Activated CD8-positive, alpha-beta memory T cell treated with anti-CD3 and anti-CD28 coated beads for 24 hours (primary cell): Measurements from ENCODE around the gene EXOC3.

Experiments
- DNase-seq: peaks from one replicate; pipeline ENCODE4 v3.0.0-alpha.2; 2020

The EXOC3 gene

DNA sequence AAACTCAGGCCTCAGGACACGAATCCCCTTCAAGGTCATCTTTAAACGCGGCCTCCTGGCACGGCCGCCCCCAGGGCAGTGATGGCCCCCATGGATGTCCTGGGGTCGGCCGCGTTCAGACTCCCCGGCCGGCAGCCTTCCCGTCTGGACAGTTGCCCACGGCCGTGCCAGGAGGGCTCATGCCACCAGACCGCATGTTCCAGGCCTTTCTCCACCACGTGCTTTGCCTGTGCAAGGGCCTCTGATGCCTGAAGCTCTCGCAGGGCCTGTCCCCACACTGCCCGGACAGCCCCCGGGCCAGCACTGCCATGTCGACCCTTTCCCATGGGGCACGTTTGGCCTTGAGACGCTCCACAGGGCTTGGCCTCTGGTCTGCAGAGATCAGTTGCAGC, 46.7 kb downstream of the EXOC3 start:
- DNase-seq, result no peak

- DNase-seq, result no peak
Observed at GRCh38 chr5:490116-491106, 47.4 kb downstream of the EXOC3 start.

DNA sequence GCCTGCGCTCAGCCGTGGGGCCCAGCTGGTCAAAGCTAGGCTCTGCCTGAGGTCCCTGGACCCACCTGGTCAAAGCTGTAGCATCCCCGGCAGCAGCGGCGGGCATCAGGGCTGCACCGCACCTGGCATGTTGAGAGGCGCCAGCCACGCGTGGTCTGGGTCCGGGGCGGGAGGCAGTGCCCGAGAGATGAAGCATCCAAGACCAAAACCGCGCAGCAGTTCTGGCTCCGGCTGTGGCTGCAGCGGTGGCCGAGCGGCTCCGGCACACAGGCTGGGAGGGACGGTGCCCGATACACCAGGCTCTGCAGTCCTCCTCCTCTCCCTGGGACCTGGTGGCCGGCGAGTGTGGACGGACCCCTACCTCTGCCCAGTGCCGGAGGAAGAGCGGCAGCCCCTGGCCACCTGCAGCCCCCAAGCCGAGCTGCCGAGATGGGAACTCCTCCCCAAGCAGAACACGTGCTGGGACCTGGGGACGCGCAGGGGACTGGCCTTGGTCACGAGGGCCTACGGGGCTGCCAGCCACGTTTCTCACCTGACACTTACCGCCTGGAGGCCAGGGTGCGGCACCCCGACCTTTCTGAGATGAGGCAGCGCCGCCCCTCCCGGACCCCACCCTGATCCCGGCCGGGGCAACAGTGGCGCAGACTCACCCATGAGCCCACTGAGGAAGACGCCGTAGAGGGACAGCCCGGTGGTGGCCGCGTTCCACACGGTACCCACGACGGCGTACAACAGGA, 48.3 kb downstream of the EXOC3 start:
- DNase-seq, result no peak

DNA sequence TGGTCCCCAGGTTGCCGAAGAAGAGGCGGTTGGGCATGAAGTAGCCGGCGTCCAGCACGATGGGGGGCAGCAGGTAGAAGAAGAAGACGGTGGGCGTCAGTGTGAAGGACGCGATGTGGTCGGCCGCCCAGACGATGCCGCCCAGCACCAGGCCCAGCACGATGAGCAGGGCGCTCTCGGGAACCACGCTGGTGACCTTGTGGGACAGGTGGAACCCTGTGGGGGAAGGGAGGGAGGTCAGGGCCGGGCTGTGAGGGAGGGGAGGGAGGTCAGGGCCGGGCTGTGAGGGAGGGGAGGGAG, 48.8 kb downstream of the EXOC3 start:
- DNase-seq, result no peak

GRCh38 chr5:492314-492893, 49.4 kb downstream of the EXOC3 start:
- DNase-seq, result no peak

DNA sequence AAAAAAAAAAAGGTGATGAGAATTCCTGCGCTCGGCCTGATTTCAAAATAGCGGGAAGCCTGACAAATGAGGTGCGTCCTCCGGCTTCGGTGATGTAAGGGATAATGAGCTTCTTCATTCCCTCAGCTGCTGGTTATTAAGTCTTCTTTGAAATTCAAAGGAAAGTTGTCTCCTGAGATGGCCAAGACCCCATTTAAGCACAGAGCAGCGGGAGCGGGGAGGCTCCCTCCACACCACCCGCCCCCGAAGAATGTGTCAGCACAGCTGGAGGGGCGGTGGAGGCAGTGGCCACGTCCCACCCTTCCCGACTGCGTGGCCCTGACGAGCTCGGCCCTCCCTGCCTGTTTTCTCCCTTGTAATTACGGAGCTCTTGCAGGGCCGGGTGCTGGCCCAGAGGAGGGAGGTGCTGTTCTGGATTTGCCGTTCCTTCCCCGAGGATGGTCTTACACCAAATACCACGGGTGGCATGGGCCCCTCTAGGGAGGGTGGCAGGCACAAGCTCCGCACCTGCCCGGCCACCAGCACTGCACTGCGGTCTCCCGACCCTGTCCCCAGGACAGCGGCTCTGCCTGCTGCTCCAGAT, 50.2 kb downstream of the EXOC3 start:
- no peak for DNase-seq

GRCh38 chr5:493758-494157, 50.8 kb downstream of the EXOC3 start:
- no peak for DNase-seq

- DNase-seq, result no peak
Observed at GRCh38 chr5:494667-495255, 51.8 kb downstream of the EXOC3 start.

DNA sequence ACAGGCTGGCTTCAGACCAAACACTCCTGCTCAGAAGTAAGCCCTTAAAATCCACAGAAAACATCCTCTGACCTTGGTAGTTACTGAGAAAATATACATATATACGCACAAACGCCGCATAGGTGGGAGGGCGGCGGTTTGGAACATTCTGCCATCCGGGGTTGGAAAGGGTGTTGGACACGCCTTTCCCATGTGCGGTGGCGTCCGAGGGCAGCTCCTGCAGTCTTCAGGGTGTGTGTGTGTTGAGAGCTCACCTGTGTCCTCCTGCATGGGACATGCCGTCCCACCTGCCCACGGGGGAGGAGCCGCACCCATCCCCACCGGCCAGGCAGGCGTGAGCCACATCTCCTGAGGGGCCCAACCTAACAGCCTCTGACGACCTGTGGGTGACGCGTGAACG, 53.1 kb downstream of the EXOC3 start:
- no peak for DNase-seq

DNA sequence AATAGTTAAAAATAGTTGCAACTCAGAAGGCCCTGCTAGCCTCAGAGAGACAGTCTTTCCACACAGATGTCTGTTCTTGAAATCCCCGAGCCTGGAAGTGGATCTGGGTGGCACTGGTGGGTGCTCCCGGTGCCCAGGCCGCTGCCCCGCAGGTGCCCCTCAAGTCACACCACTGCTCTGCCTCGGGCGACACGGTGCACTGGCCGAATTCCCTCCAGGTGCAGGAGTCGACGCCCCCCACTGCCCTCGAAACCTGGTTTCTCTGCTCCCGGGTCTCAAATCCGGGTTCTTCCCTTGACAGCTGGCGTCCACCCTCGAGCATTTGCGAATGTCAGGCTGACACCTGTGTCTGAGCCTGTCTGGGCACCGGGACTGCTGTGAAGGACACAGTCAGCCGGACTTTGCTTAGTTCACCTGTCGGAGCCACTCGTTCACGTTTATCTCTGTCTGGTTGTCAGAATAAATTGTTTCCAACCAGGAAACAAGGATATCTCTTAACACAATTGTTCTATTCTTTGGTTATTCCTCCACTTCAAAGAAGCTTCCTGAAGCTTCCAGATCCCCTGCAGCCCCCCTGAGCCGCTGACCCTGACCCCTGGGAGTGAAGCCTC, 54.2 kb downstream of the EXOC3 start:
- DNase-seq, result no peak

DNA sequence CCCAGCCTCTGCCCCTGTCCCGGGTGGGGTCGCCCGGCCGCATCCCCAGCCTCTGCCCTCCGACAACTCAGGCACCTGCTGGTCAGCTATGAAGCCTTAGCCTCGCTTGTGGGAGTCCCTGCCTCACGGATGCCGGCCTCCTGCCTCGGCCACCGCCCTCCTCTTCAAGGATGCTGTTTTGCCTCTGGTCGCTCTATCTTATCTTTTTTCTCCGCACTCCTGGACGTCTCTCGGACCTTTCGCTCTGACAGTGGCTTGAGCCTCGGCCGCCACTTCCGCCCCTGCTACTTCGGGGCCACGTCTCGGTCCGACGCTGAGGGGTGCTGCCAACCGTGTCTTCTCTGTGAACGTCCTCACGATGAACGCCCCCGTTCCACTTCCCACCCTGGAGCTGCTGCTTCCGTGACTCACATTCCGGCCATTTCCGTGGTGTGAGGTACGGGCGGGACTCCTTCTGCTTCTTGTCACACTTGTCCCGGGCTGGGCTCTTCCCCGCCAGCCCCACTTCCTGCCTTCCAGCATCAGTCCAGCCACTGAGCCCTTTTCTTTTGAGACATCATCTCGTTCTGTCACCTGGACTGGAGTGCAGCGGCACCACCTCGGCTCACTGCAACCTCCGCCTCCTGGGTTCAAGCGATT, 55.0 kb downstream of the EXOC3 start:
- DNase-seq, result no peak

DNA sequence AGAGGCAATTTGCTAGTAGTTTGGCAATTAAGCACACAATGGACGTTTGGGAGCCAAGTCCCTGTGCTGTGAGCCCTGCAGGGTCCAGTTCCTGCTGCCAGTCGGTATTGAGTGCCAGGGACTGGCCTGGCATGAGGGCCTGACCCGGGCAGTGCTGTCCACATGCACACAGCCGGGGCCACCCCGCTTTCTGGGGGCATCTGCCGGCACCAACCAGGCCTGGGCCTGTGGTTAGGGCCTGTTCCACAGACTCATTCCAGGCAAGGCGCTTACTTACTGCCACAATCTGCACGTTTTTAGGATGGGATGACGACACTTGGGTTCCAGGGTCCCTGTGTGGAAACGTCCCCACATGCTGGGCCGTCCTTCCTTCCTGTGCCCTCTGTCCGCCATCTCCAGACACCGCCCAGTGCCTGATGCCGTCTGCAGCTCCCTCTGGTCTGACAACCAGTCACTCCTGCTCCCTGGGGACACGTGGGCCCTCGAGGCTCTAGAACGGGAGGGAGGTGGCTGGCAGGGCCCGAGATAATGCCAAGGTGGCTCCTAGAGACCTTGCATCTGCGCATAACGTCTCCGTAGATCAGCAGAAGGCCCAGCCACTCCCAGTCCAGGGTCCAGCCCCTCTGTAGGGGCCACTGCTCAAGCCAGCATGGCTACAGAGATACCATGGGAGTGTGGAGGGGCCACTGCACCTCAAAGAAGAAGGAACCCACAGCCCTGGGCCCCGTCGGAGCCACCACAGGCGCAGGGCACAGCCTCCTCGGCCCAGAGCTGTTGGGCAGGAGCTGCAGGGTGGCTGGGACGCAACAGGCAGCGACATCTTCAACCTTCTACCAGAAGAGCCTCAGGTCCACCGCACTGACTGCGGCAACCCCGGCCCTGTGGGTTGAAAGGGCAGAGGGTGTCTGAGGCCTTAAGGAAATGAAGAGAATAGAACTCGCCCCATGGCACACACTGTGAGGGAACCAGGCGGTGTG, 56.5 kb downstream of the EXOC3 start:
- DNase-seq, result no peak

DNA sequence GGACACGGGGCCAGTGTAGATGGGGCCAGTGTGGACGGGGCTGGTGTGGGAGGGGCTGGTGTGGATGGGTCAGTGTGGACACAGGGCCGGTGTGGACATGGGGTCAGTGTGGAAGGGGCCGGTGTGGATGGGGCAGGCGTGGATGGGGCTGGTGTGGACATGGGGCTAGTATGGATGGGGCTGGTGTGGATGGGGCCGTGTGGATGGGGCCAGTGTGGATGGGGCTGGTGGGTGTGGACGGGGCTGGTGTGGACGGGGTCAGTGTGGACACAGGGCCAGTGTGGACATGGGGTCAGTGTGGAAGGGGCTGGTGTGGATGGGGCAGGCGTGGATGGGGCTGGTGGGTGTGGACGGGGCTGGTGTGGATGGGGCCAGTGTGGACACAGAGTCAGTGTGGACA, 57.5 kb downstream of the EXOC3 start:
- DNase-seq, result no peak

DNA sequence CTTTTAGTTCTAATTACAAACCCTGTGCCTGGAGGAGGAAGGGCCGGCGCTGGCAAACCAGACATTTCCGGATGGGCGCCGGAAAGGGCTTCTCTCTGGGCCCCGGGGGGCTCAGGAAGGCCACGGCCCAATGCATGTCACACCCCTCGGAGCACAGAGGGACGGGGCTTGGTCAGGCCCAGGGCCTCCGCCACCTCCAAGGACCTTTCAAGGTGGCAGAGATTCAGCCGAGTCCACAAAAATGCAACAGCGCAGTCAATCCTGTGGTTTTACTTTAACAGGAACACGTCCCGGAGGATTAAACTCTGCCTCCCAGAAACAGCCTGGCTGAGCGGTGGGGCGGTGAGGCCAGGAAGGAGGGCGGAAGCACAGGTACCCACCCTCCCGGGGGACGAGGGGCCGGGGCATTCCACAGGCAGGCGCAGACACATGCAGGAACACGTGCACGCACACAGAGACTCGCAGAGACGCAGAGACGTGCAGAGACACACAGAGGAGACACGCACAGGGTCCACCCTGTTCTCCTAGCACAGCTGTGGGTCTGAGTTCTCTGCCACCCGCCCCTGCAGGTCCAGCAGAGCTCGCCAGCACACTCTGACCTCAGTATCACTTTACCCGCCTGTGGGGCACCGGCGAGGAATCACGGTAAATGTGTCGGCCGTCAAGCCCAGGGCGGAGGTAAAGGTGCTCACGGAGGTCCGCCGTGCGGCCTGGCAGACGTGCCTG, 58.3 kb downstream of the EXOC3 start:
- no peak for DNase-seq

- no peak for DNase-seq
Observed at GRCh38 chr5:501831-502184, 58.8 kb downstream of the EXOC3 start.

GRCh38 chr5:502325-503079, 59.5 kb downstream of the EXOC3 start:
- DNase-seq, result no peak

DNA sequence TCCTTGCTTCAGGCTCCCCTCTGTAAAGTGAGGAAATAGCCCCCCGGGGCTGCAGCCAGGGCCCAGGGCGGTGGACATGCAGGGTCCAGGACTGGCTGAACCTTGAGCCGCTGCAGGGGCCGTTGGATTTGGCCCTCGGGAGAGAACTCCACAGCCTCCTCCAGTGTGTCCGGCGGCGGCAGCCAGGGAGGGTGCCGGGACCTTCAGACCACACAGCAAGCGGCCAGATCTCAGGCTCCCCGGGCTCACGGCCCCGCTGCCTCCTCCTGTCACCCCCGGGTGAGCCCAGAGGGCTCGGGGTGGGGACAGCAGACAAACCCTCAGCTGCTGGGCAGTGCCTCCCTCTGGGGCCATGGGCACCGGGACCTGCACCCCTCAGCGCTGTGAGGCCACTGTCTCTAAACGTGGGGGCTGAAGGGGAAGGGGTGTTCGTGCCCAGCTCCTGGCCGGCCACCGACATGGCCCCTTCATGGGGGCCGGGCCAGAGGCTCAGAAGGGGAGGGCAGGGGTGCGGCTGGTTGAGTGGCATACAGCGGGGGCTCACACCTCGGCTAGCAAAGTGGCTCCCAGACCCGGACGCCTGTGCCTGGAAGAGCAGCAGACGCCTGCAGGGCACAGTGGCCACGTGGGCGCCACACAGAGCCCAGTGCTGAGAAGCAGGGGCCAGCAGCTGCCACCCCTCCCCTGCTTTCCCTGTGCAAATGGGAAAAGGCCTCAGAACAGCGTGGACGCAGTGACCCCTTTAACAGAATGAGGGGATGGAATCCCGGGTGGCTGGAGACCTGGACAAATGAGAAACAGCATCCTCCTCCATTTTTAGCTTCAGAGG, 61.6 kb downstream of the EXOC3 start:
- DNase-seq, result no peak

- no peak for DNase-seq
Observed at GRCh38 chr5:505951-506525, 63.1 kb downstream of the EXOC3 start.
